ENCODE measurements around the gene CCT6A.

CCT6A gene

DNA sequence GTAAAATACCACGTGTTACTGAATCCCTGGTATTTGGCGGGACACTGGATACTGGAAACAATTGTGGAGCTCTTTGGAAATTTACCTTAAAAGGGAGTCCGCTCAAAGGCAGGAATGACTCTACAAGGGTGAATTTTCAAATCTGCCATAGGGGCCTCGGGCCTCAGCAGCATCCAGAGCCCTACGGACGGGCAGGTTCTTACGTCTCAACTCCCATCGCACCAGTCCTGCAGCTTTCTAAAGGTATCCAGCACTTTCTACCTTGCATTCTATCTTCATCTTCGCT is 569 bp upstream of the CCT6A start:
- Histone ChIP-seq H3K4me1 (peaks cover 0 to 29% (median 15%) of the 10 kb centered on the region in 4 donors), H3K4me3 (peak overlapping the region; percentile 81 to 87), H3K27ac (peak overlapping the region; percentile 81 to 85), H3K36me3 (peaks cover 21 to 33% (median 31%) of the 10 kb centered on the region in 3 donors), H3K27me3 (no peaks in the 10 kb centered on the region), H3K9me3 (no peaks in the 10 kb centered on the region)
- TF ChIP-seq, protein P1, sequence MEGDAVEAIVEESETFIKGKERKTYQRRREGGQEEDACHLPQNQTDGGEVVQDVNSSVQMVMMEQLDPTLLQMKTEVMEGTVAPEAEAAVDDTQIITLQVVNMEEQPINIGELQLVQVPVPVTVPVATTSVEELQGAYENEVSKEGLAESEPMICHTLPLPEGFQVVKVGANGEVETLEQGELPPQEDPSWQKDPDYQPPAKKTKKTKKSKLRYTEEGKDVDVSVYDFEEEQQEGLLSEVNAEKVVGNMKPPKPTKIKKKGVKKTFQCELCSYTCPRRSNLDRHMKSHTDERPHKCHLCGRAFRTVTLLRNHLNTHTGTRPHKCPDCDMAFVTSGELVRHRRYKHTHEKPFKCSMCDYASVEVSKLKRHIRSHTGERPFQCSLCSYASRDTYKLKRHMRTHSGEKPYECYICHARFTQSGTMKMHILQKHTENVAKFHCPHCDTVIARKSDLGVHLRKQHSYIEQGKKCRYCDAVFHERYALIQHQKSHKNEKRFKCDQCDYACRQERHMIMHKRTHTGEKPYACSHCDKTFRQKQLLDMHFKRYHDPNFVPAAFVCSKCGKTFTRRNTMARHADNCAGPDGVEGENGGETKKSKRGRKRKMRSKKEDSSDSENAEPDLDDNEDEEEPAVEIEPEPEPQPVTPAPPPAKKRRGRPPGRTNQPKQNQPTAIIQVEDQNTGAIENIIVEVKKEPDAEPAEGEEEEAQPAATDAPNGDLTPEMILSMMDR (IDR thresholded peaks at IDR 0.05), result no peak
- no peak for DNase-seq
- intact Hi-C loops (cut with DNase I; ENCODE audit: low total_unique reads), result loop anchor here (2.0 to 5.0 kb wide), 2 partner anchors 14 to 164 kb away; partner anchors contain the start of genes SUMF2 and ZNF713

DNA sequence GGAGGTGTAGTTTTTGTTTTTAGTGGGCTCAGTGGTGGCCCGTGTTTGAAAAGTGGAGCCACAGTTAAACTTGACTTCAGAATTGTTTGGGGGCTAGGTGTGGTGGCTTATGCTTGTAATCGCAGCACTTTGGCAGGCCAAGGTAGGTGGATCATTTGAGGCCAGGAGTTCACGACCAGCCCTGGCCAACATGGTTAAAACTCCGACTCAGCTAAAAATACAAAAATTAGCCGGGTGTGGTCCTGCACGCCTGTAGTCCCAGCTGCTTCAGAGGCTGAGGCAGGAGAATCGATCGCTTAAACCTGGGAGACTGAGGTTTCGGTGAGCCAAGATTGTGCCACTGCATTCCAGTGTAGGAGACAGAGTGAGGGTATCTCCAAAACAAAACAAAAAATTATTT is 1.8 kb downstream of the CCT6A start:
- H3K4me1 ChIP-seq, result peaks cover 0 to 29% (median 13%) of the 10 kb centered on the region in 4 donors
- no peaks in the 10 kb centered on the region for H3K9me3 ChIP-seq
- no peaks in the 10 kb centered on the region for H3K27me3 ChIP-seq
- H3K4me3 ChIP-seq, result no peak overlapping the region
- intact Hi-C loops (cut with DNase I; ENCODE audit: low total_unique reads), result loop anchor here (5.0 kb wide), 1 partner anchor 166 kb away; the partner anchor contains the start of gene ZNF713
- no peak overlapping the region for H3K27ac ChIP-seq
- H3K36me3 ChIP-seq, result peaks cover 44 to 56% (median 55%) of the 10 kb centered on the region in 3 donors
- DNase-seq, result no peak
- TF ChIP-seq, protein P1 (IDR thresholded peaks at IDR 0.05), result no peak

DNA sequence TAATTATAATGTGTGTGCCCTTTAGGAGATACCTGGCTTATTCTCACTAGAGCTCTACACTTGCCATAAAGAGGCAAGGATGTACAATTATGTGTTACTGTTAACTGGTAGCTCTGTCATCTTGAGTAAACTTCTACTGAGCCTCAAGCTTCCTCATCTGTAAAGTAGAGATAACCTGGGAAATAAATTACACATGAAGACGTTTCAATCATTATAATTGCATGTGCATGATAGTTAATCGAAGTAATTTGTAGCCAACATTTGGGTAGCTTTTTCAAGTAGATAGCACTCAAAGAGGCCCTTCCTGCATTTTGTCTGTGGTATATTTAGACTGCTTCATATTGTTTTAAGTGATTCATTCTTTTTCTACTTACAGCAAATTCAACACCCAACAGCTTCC is 2.4 kb downstream of the CCT6A start:
- no peak for DNase-seq
- Histone ChIP-seq H3K27me3 (no peaks in the 10 kb centered on the region), H3K4me3 (no peak overlapping the region), H3K36me3 (peaks cover 50 to 63% (median 61%) of the 10 kb centered on the region in 3 donors), H3K27ac (no peak overlapping the region), H3K4me1 (peaks cover 0 to 29% (median 13%) of the 10 kb centered on the region in 4 donors), H3K9me3 (no peaks in the 10 kb centered on the region)
- TF ChIP-seq, protein P1 (IDR thresholded peaks at IDR 0.05), result no peak
- intact Hi-C loops (cut with DNase I; ENCODE audit: low total_unique reads), result loop anchor here (5.0 kb wide), 1 partner anchor 167 kb away; the partner anchor contains the start of gene ZNF713

DNA sequence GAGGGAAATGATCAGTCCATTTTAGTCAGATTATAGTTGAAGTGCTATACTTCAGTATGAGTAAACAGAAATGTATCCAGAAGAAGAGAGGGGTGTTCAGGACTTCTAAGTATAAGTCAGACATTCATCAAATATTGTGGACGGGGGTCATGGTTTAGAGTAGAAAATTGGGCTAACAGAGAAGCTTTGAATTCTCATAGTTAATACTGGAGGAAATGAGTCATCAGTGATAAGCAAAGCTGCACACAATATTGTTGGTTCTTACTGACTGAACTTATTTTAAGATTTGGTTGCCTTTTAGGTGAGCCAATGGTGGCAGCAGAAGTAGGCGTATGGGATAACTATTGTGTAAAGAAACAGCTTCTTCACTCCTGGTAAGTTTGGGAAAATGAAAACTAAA is 10.8 kb downstream of the CCT6A start:
- peak overlapping the region in 1 of 2 donors; percentile 91 for H3K27ac ChIP-seq
- peaks cover 0 to 18% (median 2%) of the 10 kb centered on the region in 4 donors for H3K4me1 ChIP-seq
- intact Hi-C loops (cut with DNase I; ENCODE audit: low total_unique reads), result no loop called here
- no peak overlapping the region for H3K4me3 ChIP-seq
- H3K27me3 ChIP-seq, result no peaks in the 10 kb centered on the region
- peaks cover 47 to 55% (median 54%) of the 10 kb centered on the region in 3 donors for H3K36me3 ChIP-seq
- no peaks in the 10 kb centered on the region for H3K9me3 ChIP-seq
- TF ChIP-seq, protein P1 (IDR thresholded peaks at IDR 0.05), result no peak
- DNase-seq, result no peak

DNA sequence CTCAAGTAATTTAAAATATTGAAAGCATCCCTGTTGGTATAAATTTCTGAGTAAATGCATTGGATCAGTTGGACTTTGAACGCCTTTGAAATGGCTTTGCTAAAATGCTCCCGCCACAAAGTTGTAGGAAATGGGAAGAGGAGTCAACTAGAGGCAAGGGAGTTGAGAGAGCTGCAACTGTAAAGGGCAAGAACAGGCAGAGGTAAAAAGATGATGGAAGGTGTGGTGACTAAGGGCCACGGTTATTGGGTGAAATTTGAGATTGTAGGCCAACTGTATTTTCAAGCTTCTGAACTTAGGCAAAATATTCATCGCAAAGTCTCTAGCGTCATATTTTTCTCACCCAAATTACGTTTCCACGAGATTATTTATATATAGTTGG is 11.9 kb downstream of the CCT6A start:
- Histone ChIP-seq H3K4me1 (peaks cover 0 to 18% (median 2%) of the 10 kb centered on the region in 4 donors), H3K9me3 (no peaks in the 10 kb centered on the region), H3K36me3 (peaks cover 38 to 48% (median 44%) of the 10 kb centered on the region in 3 donors), H3K27ac (peak overlapping the region; percentile 91), H3K4me3 (peak overlapping the region; percentile 77 to 95), H3K27me3 (no peaks in the 10 kb centered on the region)
- intact Hi-C loops (cut with DNase I; ENCODE audit: low total_unique reads), result no loop called here
- DNase-seq, result no peak
- TF ChIP-seq, protein P1 (IDR thresholded peaks at IDR 0.05), result no peak

Data from tibial artery (tissue), 4 donors.